ENCODE measurements around the gene CHD3.

- TF ChIP-seq, protein P1, sequence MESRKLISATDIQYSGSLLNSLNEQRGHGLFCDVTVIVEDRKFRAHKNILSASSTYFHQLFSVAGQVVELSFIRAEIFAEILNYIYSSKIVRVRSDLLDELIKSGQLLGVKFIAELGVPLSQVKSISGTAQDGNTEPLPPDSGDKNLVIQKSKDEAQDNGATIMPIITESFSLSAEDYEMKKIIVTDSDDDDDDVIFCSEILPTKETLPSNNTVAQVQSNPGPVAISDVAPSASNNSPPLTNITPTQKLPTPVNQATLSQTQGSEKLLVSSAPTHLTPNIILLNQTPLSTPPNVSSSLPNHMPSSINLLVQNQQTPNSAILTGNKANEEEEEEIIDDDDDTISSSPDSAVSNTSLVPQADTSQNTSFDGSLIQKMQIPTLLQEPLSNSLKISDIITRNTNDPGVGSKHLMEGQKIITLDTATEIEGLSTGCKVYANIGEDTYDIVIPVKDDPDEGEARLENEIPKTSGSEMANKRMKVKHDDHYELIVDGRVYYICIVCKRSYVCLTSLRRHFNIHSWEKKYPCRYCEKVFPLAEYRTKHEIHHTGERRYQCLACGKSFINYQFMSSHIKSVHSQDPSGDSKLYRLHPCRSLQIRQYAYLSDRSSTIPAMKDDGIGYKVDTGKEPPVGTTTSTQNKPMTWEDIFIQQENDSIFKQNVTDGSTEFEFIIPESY (IDR thresholded peaks at IDR 0.05): no peak
- TF ChIP-seq POLR2AphosphoS5 (IDR thresholded peaks at IDR 0.05; ENCODE audit: low read length) (peak; percentile 68), FOS (IDR thresholded peaks at IDR 0.05; ENCODE audit: borderline replicate concordance, extremely low read depth, insufficient read length) (no peak), ESRRA (IDR thresholded peaks at IDR 0.05; ENCODE audit: low read length) (no peak), HCFC1 (IDR thresholded peaks at IDR 0.05; ENCODE audit: low read length) (no peak), EZH2 (IDR thresholded peaks at IDR 0.05; ENCODE audit: borderline replicate concordance, control insufficient read depth, low read depth, low read length) (no peak), NRF1 (conservative IDR thresholded peaks at IDR 0.05; ENCODE audit: low read depth, low read length) (no peak), POLR2A (IDR thresholded peaks at IDR 0.05; ENCODE audit: low read depth, low read length) (peak; percentile 70), KDM1A (IDR thresholded peaks at IDR 0.05; ENCODE audit: borderline replicate concordance) (no peak), FOXM1 (IDR thresholded peaks at IDR 0.05; ENCODE audit: low read depth, low read length) (no peak), ATF7 (IDR thresholded peaks at IDR 0.05; ENCODE audit: low read depth) (no peak)
- TF ChIP-seq, protein P2, sequence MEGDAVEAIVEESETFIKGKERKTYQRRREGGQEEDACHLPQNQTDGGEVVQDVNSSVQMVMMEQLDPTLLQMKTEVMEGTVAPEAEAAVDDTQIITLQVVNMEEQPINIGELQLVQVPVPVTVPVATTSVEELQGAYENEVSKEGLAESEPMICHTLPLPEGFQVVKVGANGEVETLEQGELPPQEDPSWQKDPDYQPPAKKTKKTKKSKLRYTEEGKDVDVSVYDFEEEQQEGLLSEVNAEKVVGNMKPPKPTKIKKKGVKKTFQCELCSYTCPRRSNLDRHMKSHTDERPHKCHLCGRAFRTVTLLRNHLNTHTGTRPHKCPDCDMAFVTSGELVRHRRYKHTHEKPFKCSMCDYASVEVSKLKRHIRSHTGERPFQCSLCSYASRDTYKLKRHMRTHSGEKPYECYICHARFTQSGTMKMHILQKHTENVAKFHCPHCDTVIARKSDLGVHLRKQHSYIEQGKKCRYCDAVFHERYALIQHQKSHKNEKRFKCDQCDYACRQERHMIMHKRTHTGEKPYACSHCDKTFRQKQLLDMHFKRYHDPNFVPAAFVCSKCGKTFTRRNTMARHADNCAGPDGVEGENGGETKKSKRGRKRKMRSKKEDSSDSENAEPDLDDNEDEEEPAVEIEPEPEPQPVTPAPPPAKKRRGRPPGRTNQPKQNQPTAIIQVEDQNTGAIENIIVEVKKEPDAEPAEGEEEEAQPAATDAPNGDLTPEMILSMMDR (IDR thresholded peaks at IDR 0.05 in 2 of 3, conservative IDR thresholded peaks at IDR 0.05 in 1 of 3; ENCODE audit: control insufficient read depth in 2 of 3, extremely low read depth in 1 of 3, insufficient read depth in 1 of 3, low read depth in 3 of 3, low read length in 3 of 3): peak in 2 of 3 experiments; percentile 11 to 54; a peak in 3 of 6 replicates
These were observed 47.1 kb upstream of the CHD3 start for GRCh38 chr17:7841396-7841914.

All from GM12878 (cell line).